T-helper 22 cell (primary cell): ENCODE measurements around the gene NMNAT3.
"Not testable (repeated sequence)": the region's sequence is repeated elsewhere in the genome, so short reads cannot be mapped to it uniquely, and the experiment has no call there.

Experiments
- DNase-seq: peaks from one replicate; pipeline ENCODE4 v3.0.0-alpha.2; 2020; ENCODE audit warnings: low read depth

Gene NMNAT3

GRCh38 chr3:139636511-139636910, 41.3 kb downstream of the NMNAT3 start:
- DNase-seq, result no peak

- no peak for DNase-seq
Measured at GRCh38 chr3:139634111-139634635, 43.6 kb downstream of the NMNAT3 start.

GRCh38 chr3:139633511-139633910, 44.3 kb downstream of the NMNAT3 start:
- no peak for DNase-seq

- no peak for DNase-seq
Measured at GRCh38 chr3:139630542-139630941, 47.2 kb downstream of the NMNAT3 start.

GRCh38 chr3:139629033-139629432, 48.7 kb downstream of the NMNAT3 start:
- no peak for DNase-seq

GRCh38 chr3:139627759-139628158, 50.0 kb downstream of the NMNAT3 start:
- DNase-seq, result no peak

GRCh38 chr3:139620438-139620837, 57.3 kb downstream of the NMNAT3 start:
- DNase-seq, result no peak

GRCh38 chr3:139619484-139619883, 58.3 kb downstream of the NMNAT3 start:
- no peak for DNase-seq

GRCh38 chr3:139617672-139618268, 60.0 kb downstream of the NMNAT3 start:
- DNase-seq, result no peak

GRCh38 chr3:139611528-139611927, 66.2 kb downstream of the NMNAT3 start:
- no peak for DNase-seq

- DNase-seq, result no peak
Measured at GRCh38 chr3:139610886-139611285, 66.9 kb downstream of the NMNAT3 start.

- DNase-seq, result no peak
Measured at GRCh38 chr3:139608924-139609323, 68.8 kb downstream of the NMNAT3 start.

- no peak for DNase-seq
Measured at GRCh38 chr3:139608108-139608380, 69.7 kb downstream of the NMNAT3 start.

- no peak for DNase-seq
Measured at GRCh38 chr3:139607257-139608107, 70.3 kb downstream of the NMNAT3 start.

GRCh38 chr3:139602003-139602402, 75.8 kb downstream of the NMNAT3 start:
- no peak for DNase-seq

GRCh38 chr3:139601191-139601961, 76.4 kb downstream of the NMNAT3 start:
- no peak for DNase-seq

- DNase-seq, result no peak
Measured at GRCh38 chr3:139597947-139598346, 79.8 kb downstream of the NMNAT3 start.

GRCh38 chr3:139591186-139591585, 86.6 kb downstream of the NMNAT3 start:
- not testable (repeated sequence) for DNase-seq

- DNase-seq, result no peak
Measured at GRCh38 chr3:139588450-139588849, 89.3 kb downstream of the NMNAT3 start.

- DNase-seq, result no peak
Measured at GRCh38 chr3:139587797-139588196, 90.0 kb downstream of the NMNAT3 start.

GRCh38 chr3:139586420-139587017, 91.3 kb downstream of the NMNAT3 start:
- DNase-seq, result no peak

- DNase-seq, result no peak
Measured at GRCh38 chr3:139585820-139586219, 92.0 kb downstream of the NMNAT3 start.
